Calu3 (cell line): ENCODE results near the gene DNAJC15. TPM values are rescaled to one million over a fixed set of nuclear protein-coding genes. Genes with fewer than 3 reads are reported as not detected.
A peak's percentile ranks its signal among the peaks of the same experiment; 100 is the strongest.
"Not testable (repeated sequence)": the region's sequence is repeated elsewhere in the genome, so short reads cannot be mapped to it uniquely, and the experiment has no call there.

Experiments
- BruUV-seq: library from RNA; stranded (reverse); fragments of 400-500 nt; replicated peaks from 2 replicates; lab custom pipeline; 2021; lab: Mats Ljungman, UMichigan
- CTCF ChIA-PET: fragments of 300-600 bp; sonication (Branson Sonifier 250); formaldehyde crosslinking; loops from one replicate; lab custom pipeline; 2022; ENCODE audit warnings: antibody characterized with exemption; lab: Charles Lee
- DNase-seq: peaks from one replicate; pipeline ENCODE4 v3.0.0; 2022
- H3K27ac Mint-ChIP-seq: one replicate; pipeline ENCODE4 v1.8.0; 2022; ENCODE audit warnings: mixed read lengths; ENCODE audit not compliant: unreplicated experiment
- H3K27me3 Mint-ChIP-seq: one replicate; pipeline ENCODE4 v1.8.0; 2022; ENCODE audit warnings: mixed read lengths; ENCODE audit not compliant: unreplicated experiment
- H3K36me3 Mint-ChIP-seq: one replicate; pipeline ENCODE4 v1.8.0; 2022; ENCODE audit warnings: mild to moderate bottlenecking, moderate library complexity, mixed read lengths; ENCODE audit not compliant: insufficient read depth, unreplicated experiment
- H3K4me1 Mint-ChIP-seq: one replicate; pipeline ENCODE4 v1.8.0; 2022; ENCODE audit warnings: mild to moderate bottlenecking, low read depth, mixed read lengths; ENCODE audit not compliant: unreplicated experiment
- H3K4me3 Mint-ChIP-seq: one replicate; pipeline ENCODE4 v1.8.0; 2022; ENCODE audit warnings: mild to moderate bottlenecking, low read depth, moderate library complexity, mixed read lengths; ENCODE audit not compliant: unreplicated experiment
- H3K9me3 Mint-ChIP-seq: one replicate; pipeline ENCODE4 v1.8.0; 2022; ENCODE audit warnings: low read depth, mixed read lengths; ENCODE audit not compliant: unreplicated experiment
- CTCF ChIP-seq: fragments of 200-600 bp; IDR thresholded peaks from one replicate; pipeline ENCODE4 v1.8.0; 2022; ENCODE audit warnings: antibody characterized with exemption; ENCODE audit not compliant: unreplicated experiment
- intact Hi-C: fragments of 100-400 bp; cut with micrococcal nuclease; formaldehyde crosslinking; loops from one replicate; pipeline ENCODE4 v1.10.0; 2022; ENCODE audit not compliant: unreplicated experiment
- total RNA-seq: library from RNA; stranded (reverse); gene quantifications from 2 replicates; pipeline ENCODE4 v1.2.3, GENCODE V29; 2022

Gene DNAJC15
- total RNA-seq, 1 experiment from 2014 or later = 13.1 TPM

DNA sequence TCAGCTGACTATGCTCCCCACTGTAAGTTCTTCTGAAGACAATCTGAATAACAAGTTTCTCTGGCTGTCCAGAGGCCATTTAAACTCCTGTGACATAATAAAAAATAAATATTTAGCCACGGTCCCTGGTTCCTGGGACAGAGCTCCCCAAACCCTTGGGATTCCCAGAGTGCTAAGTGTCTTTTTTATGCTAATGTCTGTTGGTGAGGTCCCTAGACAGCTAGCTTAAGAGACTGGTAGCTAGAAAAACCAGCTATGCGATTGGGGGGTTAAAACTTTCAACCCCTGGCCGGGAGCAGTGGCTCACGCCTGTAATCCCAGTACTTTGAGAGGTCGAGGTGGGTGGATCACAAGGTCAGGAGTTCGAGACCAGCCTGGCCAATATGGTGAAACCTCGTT, 37.2 kb upstream of the DNAJC15 start:
- peaks cover 40% of the 10 kb centered on the region for H3K4me1 Mint-ChIP-seq
- no peaks in the 10 kb centered on the region for H3K27me3 Mint-ChIP-seq
- DNase-seq = no peak
- no peaks in the 10 kb centered on the region for H3K36me3 Mint-ChIP-seq
- TF ChIP-seq CTCF = no peak
- H3K27ac Mint-ChIP-seq = peak overlapping the region; percentile 94
- peak overlapping the region; percentile 47 for H3K4me3 Mint-ChIP-seq
- no peaks in the 10 kb centered on the region for H3K9me3 Mint-ChIP-seq
- CTCF ChIA-PET = no interaction called here
- BruUV-seq = no TSS peak
- intact Hi-C loops = no loop called here

DNA sequence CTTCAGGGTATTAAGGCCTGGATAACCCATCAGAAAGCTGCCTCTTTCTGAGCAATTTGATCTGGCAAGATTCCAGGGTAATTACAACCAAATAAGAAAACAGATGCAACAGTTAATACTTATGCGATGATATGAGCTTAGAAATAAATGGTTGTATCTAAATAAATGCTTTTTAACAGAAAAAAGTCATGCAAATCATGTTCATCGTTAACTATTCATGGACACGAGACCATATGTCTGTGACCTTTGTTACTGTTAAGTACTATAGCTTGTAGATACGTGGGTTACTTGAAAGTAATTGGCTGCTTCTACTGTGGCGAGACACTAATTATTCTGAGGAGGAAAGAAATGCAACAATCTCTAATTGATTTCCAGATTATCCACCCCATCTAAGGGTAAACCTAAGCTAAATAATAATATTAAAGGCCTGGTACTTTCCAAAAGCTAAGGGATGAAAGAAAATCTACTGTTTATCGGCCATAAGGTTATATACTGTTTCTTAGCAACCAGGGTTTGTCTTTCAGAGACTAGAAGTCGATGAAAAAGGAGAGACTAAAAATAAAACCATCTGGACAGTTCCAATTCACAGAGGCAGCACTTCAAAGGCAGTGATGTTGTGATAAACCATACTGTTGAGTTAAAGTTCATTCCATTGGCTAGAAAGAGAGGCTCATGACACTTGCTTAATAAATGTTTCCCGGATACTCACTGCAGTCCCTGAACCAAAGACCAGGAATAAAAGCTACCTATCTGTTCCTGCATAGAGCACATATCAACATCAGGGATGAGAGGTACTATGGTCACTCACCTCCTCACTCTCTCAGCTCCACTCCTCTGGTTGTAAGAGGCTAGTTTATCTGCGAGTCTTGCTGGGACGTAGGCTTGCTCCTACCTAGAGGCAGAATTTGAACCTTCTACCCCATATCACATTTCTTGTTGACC, 32.8 kb upstream of the DNAJC15 start:
- no peak for TF ChIP-seq CTCF
- CTCF ChIA-PET = interaction anchor here (0.5 to 0.7 kb wide), 3 partner anchors 29 to 798 kb away, joined by 3 to 5 read pairs (median 3); no protein-coding TSS in a partner anchor
- intact Hi-C loops = loop anchor here (10.0 kb wide), 1 partner anchor 54 kb away; no protein-coding TSS in a partner anchor
- Mint-ChIP-seq H3K4me1 (peaks cover 7% of the 10 kb centered on the region), H3K9me3 (no peaks in the 10 kb centered on the region), H3K36me3 (peaks cover 8% of the 10 kb centered on the region), H3K27ac (no peak overlapping the region), H3K27me3 (no peaks in the 10 kb centered on the region), H3K4me3 (peak overlapping the region; percentile 83)
- no peak for DNase-seq
- no TSS peak for BruUV-seq

DNA sequence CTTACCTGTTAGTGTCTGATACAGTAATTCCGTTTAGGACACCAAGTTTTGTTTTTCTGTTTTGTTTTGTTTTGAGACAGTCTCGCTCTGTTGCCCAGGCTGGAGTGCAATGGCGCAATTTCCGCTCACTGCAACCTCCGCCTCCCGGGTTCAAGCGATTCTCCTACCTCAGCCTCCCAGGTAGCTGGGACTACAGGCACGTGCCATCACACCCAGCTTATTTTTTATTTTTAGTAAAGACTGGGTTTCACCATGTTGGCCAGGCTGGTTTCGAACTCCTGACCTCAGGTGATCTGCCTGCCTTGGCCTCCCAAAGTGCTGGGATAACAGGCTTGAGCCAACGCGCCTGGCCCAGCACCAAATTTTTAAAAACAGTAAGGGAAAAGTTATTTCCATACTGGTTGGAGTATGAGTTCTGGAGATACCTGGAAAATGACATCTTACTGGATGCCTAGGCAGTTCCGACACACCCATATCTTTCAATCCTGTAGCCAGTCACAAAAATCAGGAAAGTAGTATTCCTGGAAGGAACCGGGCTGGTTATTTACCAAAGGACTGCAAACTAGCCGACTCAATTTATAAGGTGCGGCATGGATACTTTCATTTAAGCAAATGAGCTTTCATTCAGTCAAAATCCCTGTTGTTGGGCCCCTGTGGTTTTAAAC, 32.0 kb upstream of the DNAJC15 start:
- Mint-ChIP-seq H3K27ac (peak overlapping the region; percentile 56), H3K4me3 (peak overlapping the region; percentile 83)
- H3K9me3 Mint-ChIP-seq, H3K27me3 Mint-ChIP-seq, CTCF ChIA-PET, H3K36me3 Mint-ChIP-seq, DNase-seq, H3K4me1 Mint-ChIP-seq: not testable (repeated sequence)
- intact Hi-C loops = loop anchor here (10.0 kb wide), 1 partner anchor 53 kb away; no protein-coding TSS in a partner anchor
- TSS peak; percentile 53 for BruUV-seq

DNA sequence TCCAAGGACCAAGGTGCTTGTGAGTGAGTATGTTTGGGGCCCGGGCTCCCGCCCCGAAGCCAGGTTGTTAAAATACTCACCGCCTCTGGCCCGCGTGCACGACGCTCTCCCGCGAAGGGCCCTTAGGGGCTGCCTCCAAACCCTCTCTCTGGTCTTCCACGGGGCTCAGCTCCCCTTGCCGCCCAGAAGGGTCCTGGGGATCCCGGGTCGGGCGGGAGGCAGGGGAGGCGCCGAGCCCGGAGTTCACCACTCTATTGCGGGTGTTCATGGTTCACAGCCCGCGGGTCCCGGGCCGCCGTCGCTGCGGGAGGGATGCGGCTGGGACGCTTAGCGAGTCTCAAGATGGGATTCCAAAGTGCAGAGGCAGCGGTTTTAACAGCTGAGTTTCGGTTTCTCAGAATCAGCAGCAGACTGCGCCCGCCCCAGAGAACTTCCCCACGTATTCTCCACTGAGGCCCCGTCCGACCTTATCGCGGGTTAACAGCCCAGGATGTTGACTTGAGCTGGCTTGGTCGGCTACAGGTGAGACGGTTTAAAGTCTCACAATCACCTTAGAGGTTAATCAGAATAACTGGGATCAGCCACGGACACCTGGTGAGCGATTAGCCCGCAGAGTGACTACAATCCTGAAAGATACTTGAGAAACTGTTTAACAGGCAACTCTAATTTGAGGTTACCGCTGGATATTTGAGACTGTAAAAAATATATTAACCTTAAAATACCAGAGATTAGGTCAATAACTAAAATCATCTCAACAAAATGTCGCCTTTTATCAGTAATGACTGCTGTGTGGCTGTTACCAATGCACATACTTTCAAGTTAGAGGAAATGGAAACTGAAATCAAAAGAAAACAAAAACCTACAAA, 31.3 kb upstream of the DNAJC15 start, which contains the start of gene EPSTI1:
Gene EPSTI1, minus strand, starts transcription at position 344 of the 866 bp plus-strand sequence. Its CDS starts 76 bp downstream, at position 268.
- no TSS peak for BruUV-seq

More for the DNA sequence above, 31.3 kb upstream of the DNAJC15 start, which contains the start of gene EPSTI1:
- intact Hi-C loops = loop anchor here (10.0 kb wide), 1 partner anchor 53 kb away; no protein-coding TSS in a partner anchor
- DNase-seq = peak; percentile 46
- Mint-ChIP-seq H3K27me3 (no peaks in the 10 kb centered on the region), H3K9me3 (no peaks in the 10 kb centered on the region), H3K27ac (peak within 1 kb of the TSS; percentile 56), H3K4me3 (peak within 1 kb of the TSS; percentile 83), H3K36me3 (peaks cover 8% of the 10 kb centered on the region), H3K4me1 (peaks cover 15% of the 10 kb centered on the region)
- CTCF ChIA-PET = interaction anchor here (1.2 kb wide), 1 partner anchor 23 kb away, joined by 3 read pairs; no protein-coding TSS in a partner anchor
- no peak for TF ChIP-seq CTCF
